A549 (cell line): Measurements from ENCODE around the gene CLK2. TPM values are rescaled to one million over a fixed set of nuclear protein-coding genes. Genes with fewer than 3 reads are reported as not detected.

Experiments used
- ATAC-seq, 2 experiments: fragments of 200-7000 bp in 1 of 2; fragments of >200 bp in 1 of 2; cut with Nextera tagmentation in 1 of 2; cut with Tn5 transposase in 1 of 2; 3 replicates each; pipeline versions ENCODE4 v1.8.0 to v1.9.1; 2018 to 2020; ENCODE audit warnings: mild to moderate bottlenecking in 1 of 2, moderate library complexity in 1 of 2
- CTCF ChIA-PET: fragments of 300-600 bp; sonication (Branson Sonifier 250); formaldehyde crosslinking; extraction: SDS; loops from one replicate; lab custom pipeline; 2021; ENCODE audit warnings: antibody characterized with exemption, inconsistent platforms; lab: Yijun Ruan, JAX
- POLR2A ChIA-PET: fragments of 350-600 bp; formaldehyde crosslinking; extraction: SDS; loops from one replicate; lab custom pipeline; 2021; ENCODE audit warnings: antibody characterized with exemption, inconsistent platforms; lab: Yijun Ruan, JAX
- DNase-seq, 2 experiments: peaks; one replicate each; pipeline versions ENCODE4 v3.0.0 to v3.0.0-alpha.2; 2011 to 2016; ENCODE audit warnings: low read depth in 1 of 2, low spot score in 1 of 2
- FAIRE-seq: peaks from 2 replicates; lab custom pipeline; 2011; peaks lifted over from hg19 to GRCh38; lab: Jason Lieb, UNC
- H3K27ac ChIP-seq, 2 experiments: fragments of >200 bp; sonication (Bioruptor Twin); formaldehyde crosslinking; 3 replicates each; pipeline ENCODE4 v1.5.1; 2016 to 2017
- H3K4me1 ChIP-seq: fragments of >200 bp; sonication (Bioruptor Twin); formaldehyde crosslinking; 3 replicates; pipeline ENCODE4 v1.6.1; 2016
- H3K4me2 ChIP-seq: fragments of >200 bp; sonication (Bioruptor Twin); formaldehyde crosslinking; 3 replicates; pipeline ENCODE4 v1.6.1; 2016
- H3K4me3 ChIP-seq: fragments of >200 bp; sonication (Bioruptor Twin); formaldehyde crosslinking; 3 replicates; pipeline ENCODE4 v1.5.1; 2016
- H3K9me3 ChIP-seq: fragments of >200 bp; sonication (Bioruptor Twin); formaldehyde crosslinking; 3 replicates; pipeline ENCODE4 v1.6.1; 2016
- CBX2 ChIP-seq: fragments of 200-600 bp; sonication (generic); IDR thresholded peaks from 2 replicates; pipeline ENCODE4 v1.6.1; 2016; ENCODE audit warnings: low read depth, mild to moderate bottlenecking, borderline replicate concordance
- CHD2 ChIP-seq: fragments of 150-350 bp; IDR thresholded peaks from 2 replicates; pipeline ENCODE4 v1.6.1; 2014; ENCODE audit warnings: low read length; ENCODE audit not compliant: partially characterized antibody
- EHMT2 ChIP-seq: fragments of 200-600 bp; sonication (generic); IDR thresholded peaks from 2 replicates; pipeline ENCODE4 v1.6.1; 2016; ENCODE audit warnings: antibody characterized with exemption, low read depth, mild to moderate bottlenecking, moderate library complexity
- ELK1 ChIP-seq: fragments of 150-350 bp; IDR thresholded peaks from 2 replicates; pipeline ENCODE4 v1.6.1; 2014; ENCODE audit warnings: low read depth, mild to moderate bottlenecking, low read length
- FOSB ChIP-seq: fragments of 250-450 bp; sonication (Bioruptor Pico); IDR thresholded peaks from 2 replicates; pipeline ENCODE4 v1.5.0; 2020; ENCODE audit warnings: mild to moderate bottlenecking, moderate library complexity
- HDAC2 ChIP-seq: fragments of 200-600 bp; sonication (generic); IDR thresholded peaks from 2 replicates; pipeline ENCODE4 v1.6.1; 2016
- HOXA7 ChIP-seq: fragments of 250-450 bp; sonication (Bioruptor Pico); IDR thresholded peaks from 2 replicates; pipeline ENCODE4 v1.5.0; 2020; ENCODE audit warnings: mild to moderate bottlenecking, moderate library complexity
- HOXB13 ChIP-seq: fragments of 250-450 bp; sonication (Bioruptor Pico); IDR thresholded peaks from 2 replicates; pipeline ENCODE4 v1.5.0; 2020; ENCODE audit warnings: low read depth, mild to moderate bottlenecking, moderate library complexity
- JUNB ChIP-seq: fragments of >200 bp; sonication (Bioruptor Twin); formaldehyde crosslinking; IDR thresholded peaks from 2 replicates; pipeline ENCODE4 v1.6.1; 2016
- KDM1A ChIP-seq: fragments of 200-600 bp; sonication (generic); IDR thresholded peaks from 2 replicates; pipeline ENCODE4 v1.6.1; 2016; ENCODE audit warnings: low read depth, mild to moderate bottlenecking
- KDM5A ChIP-seq: fragments of 200-600 bp; sonication (generic); IDR thresholded peaks from 2 replicates; pipeline ENCODE4 v1.6.1; 2016; ENCODE audit warnings: antibody characterized with exemption, mild to moderate bottlenecking
- MAX ChIP-seq: IDR thresholded peaks from 2 replicates; pipeline ENCODE4 v1.6.1; 2012
- MAZ ChIP-seq: fragments of 150-350 bp; IDR thresholded peaks from 2 replicates; pipeline ENCODE4 v1.6.1; 2014; ENCODE audit warnings: antibody characterized with exemption, low read depth, low read length, borderline replicate concordance
- NFE2L2 ChIP-seq: fragments of 150-350 bp; conservative IDR thresholded peaks from 2 replicates; pipeline ENCODE4 v1.6.1; 2014; ENCODE audit warnings: low read length
- NPAS2 ChIP-seq: fragments of 250-450 bp; sonication (Bioruptor Pico); IDR thresholded peaks from 2 replicates; pipeline ENCODE4 v1.8.0; 2022; ENCODE audit warnings: mild to moderate bottlenecking, moderate library complexity, borderline replicate concordance
- PHF8 ChIP-seq: fragments of 200-600 bp; sonication (generic); IDR thresholded peaks from 2 replicates; pipeline ENCODE4 v1.6.1; 2016; ENCODE audit warnings: low read depth, mild to moderate bottlenecking, antibody characterized with exemption, moderate library complexity, borderline replicate concordance
- POLR2AphosphoS2 ChIP-seq: conservative IDR thresholded peaks from 2 replicates; pipeline ENCODE4 v1.6.1; 2012; ENCODE audit warnings: low read length, improper control_type of control experiment, inconsistent platforms
- RAD21 ChIP-seq, 2 experiments: fragments of >200 bp in 1 of 2; sonication (Bioruptor Twin) in 1 of 2; formaldehyde crosslinking in 1 of 2; IDR thresholded peaks in 1 of 2; conservative IDR thresholded peaks in 1 of 2; 2 replicates in 1 of 2; 3 replicates in 1 of 2; pipeline ENCODE4 v1.6.1; 2012 to 2018; ENCODE audit warnings: inconsistent platforms in 1 of 2
- RCOR1 ChIP-seq: fragments of 150-350 bp; IDR thresholded peaks from 2 replicates; pipeline ENCODE4 v1.6.1; 2014; ENCODE audit warnings: antibody characterized with exemption, low read length, low read depth
- RFX5 ChIP-seq: fragments of 450-650 bp; IDR thresholded peaks from 2 replicates; pipeline ENCODE4 v1.7.1; 2014; ENCODE audit warnings: antibody characterized with exemption, mild to moderate bottlenecking, moderate library complexity
- RNF2 ChIP-seq: fragments of 200-600 bp; sonication (generic); IDR thresholded peaks from 2 replicates; pipeline ENCODE4 v1.6.1; 2016; ENCODE audit warnings: low read depth, mild to moderate bottlenecking, antibody characterized with exemption, moderate library complexity, borderline replicate concordance
- SMC3 ChIP-seq: fragments of >200 bp; sonication (Bioruptor Twin); formaldehyde crosslinking; IDR thresholded peaks from 3 replicates; pipeline ENCODE4 v1.6.1; 2018; ENCODE audit warnings: inconsistent platforms
- TP53 ChIP-seq: fragments of 250-450 bp; sonication (Bioruptor Pico); IDR thresholded peaks from 2 replicates; pipeline ENCODE4 v1.5.0; 2021; ENCODE audit warnings: mild to moderate bottlenecking, moderate library complexity
- USF2 ChIP-seq: fragments of 450-650 bp; IDR thresholded peaks from 2 replicates; pipeline ENCODE4 v1.6.1; 2014; ENCODE audit warnings: antibody characterized with exemption
- ZNF302 ChIP-seq: fragments of 250-450 bp; sonication (Bioruptor Pico); IDR thresholded peaks from 2 replicates; pipeline ENCODE4 v1.9.0; 2021; ENCODE audit warnings: inconsistent platforms, mild to moderate bottlenecking, moderate library complexity
- ZSCAN20 ChIP-seq: fragments of 250-450 bp; sonication (Bioruptor Pico); IDR thresholded peaks from 2 replicates; pipeline ENCODE4 v1.8.0; 2022; ENCODE audit warnings: mild to moderate bottlenecking, moderate library complexity
- WGBS: methylation state at CpG from one replicate; pipeline ENCODE4 v1.1.6; 2017; ENCODE audit errors: missing lambda C conversion rate; 5-methylcytosine and 5-hydroxymethylcytosine counted together
- polyA plus RNA-seq, 4 experiments: library from polyadenylated mRNA; depleted of rRNA in 3 of 4; stranded (reverse); fragments of >200 nt; fragmentation: RNase III in 1 of 4; extraction: RNeasy Plus Mini Kit Qiagen cat#74134 plus additional on column Dnase treatment in 1 of 4; gene quantifications; 2 replicates in 3 of 4; 3 replicates in 1 of 4; pipeline ENCODE4 v1.2.3, GENCODE V29; 2011 to 2017
- TF ChIP-seq, protein P1 (sequence below): fragments of >200 bp; sonication (Bioruptor Twin); formaldehyde crosslinking; IDR thresholded peaks from 3 replicates; pipeline ENCODE4 v1.6.1; 2016
- TF ChIP-seq, protein P2 (sequence below): fragments of 250-450 bp; sonication (Bioruptor Pico); IDR thresholded peaks from 2 replicates; pipeline ENCODE4 v1.5.0; 2020; ENCODE audit warnings: low read depth, mild to moderate bottlenecking, moderate library complexity

The CLK2 gene
- polyA plus RNA-seq, 2 of the 4 experiments (the other 2 are of a cell fraction) = 37.9 to 45.7 TPM

- no peak; a peak in 2 of 6 replicates for ATAC-seq
- H3K27ac ChIP-seq = no peak overlapping the region
- no peaks in the 10 kb centered on the region for H3K9me3 ChIP-seq
- TF ChIP-seq, protein P1, sequence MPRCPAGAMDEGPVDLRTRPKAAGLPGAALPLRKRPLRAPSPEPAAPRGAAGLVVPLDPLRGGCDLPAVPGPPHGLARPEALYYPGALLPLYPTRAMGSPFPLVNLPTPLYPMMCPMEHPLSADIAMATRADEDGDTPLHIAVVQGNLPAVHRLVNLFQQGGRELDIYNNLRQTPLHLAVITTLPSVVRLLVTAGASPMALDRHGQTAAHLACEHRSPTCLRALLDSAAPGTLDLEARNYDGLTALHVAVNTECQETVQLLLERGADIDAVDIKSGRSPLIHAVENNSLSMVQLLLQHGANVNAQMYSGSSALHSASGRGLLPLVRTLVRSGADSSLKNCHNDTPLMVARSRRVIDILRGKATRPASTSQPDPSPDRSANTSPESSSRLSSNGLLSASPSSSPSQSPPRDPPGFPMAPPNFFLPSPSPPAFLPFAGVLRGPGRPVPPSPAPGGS = no peak
- TF ChIP-seq, protein P2, sequence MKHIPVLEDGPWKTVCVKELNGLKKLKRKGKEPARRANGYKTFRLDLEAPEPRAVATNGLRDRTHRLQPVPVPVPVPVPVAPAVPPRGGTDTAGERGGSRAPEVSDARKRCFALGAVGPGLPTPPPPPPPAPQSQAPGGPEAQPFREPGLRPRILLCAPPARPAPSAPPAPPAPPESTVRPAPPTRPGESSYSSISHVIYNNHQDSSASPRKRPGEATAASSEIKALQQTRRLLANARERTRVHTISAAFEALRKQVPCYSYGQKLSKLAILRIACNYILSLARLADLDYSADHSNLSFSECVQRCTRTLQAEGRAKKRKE (CRISPR knock-in tag) = no peak
- TF ChIP-seq NFE2L2 = no peak
- no peak for TF ChIP-seq CBX2
- TF ChIP-seq EHMT2 = no peak
- TF ChIP-seq, all 56 proteins: peak for 0
- ChIA-PET POLR2A (interaction anchor here (1.0 to 2.0 kb wide), 2 partner anchors 30 to 45 kb away, joined by 3 to 5 read pairs; partner anchors contain the start of gene FDPS), CTCF (interaction anchor here (0.6 to 4.7 kb wide), 18 partner anchors 12 to 406 kb away, joined by 3 to 44 read pairs (median 6); partner anchors contain the start of genes ENTREP3, PKLR and RUSC1)
- FAIRE-seq = no peak
- Histone ChIP-seq H3K4me2 (peak overlapping the region; percentile 95), H3K4me1 (peaks cover 12% of the 10 kb centered on the region; the same call in 2 of the 3 replicates), H3K4me3 (no peak overlapping the region; the same call in 2 of the 3 replicates)
- no peak for DNase-seq
- 79% methylated on average over 10 of the region's 10 CpGs for WGBS
Observed at GRCh38 chr1:155278689-155279160, 5.4 kb upstream of the CLK2 start.

DNA sequence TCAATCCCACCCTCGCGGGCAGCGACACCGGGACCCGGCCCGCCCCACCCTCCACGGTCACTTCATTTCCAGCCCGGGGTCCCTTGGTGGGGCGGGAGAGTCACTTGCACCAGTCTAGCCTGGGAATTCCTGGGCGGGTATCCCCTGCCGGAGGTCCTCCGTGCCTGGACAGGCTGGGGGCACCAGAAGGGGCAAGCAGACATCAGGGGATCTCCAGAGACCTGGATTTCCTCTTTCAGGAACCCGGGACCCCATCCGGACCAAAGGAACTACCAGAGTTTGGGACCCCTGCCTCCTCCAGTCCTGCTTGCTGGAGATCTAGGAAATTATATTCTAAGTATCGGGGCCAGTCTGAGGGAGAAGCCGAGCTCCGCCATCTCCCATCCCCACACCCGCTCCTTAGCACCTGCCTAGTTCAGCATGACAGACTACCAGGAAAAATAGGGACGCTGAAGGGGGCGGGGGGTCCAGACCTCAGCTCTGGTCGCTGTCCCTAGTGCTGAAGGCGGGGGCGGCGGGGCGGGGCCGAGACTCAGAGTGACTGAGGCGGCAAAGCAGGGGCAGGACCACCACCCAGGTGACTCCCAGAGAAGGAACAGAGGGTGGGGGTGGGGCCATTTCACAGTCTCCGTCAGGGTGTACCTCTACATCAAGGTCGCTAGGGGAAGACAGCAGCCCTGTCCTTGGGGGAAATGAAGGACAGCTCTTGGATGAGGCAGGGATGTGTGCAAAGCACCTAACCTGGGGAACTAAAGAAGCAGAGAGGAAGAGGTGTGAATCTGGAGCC lies 4.8 kb upstream of the CLK2 start:
- FAIRE-seq (no peak), ATAC-seq (peak; percentile 78 to 84), DNase-seq (peak; percentile 69 to 86)
- H3K9me3 ChIP-seq = no peaks in the 10 kb centered on the region
- H3K4me3 ChIP-seq = peak overlapping the region; percentile 93
- ChIA-PET CTCF (interaction anchor here (0.6 to 4.7 kb wide), 18 partner anchors 12 to 407 kb away, joined by 3 to 44 read pairs (median 6); partner anchors contain the start of genes ENTREP3, PKLR and RUSC1), POLR2A (interaction anchor here (1.0 to 2.0 kb wide), 2 partner anchors 30 to 45 kb away, joined by 3 to 5 read pairs; partner anchors contain the start of gene FDPS)
- peak overlapping the region; percentile 95 for H3K4me2 ChIP-seq
- 3% methylated on average over 20 of the region's 29 CpGs for WGBS
- peak overlapping the region; percentile 76 to 87 for H3K27ac ChIP-seq
- peaks cover 13% of the 10 kb centered on the region; the same call in 2 of the 3 replicates for H3K4me1 ChIP-seq
- TF ChIP-seq RCOR1 (no peak), CBX2 (no peak), RNF2 (no peak), HDAC2 (no peak), RAD21 (conservative IDR thresholded peaks at IDR 0.05 in 1 of 2, IDR thresholded peaks at IDR 0.05 in 1 of 2) (peak; percentile 41 to 47; a peak in 3 of 5 replicates), MAZ (no peak), HOXB13 (no peak), KDM5A (no peak), TP53 (CRISPR knock-in tag) (no peak), PHF8 (0 out of 2 replicates have a peak, but pooled peaks have one; percentile 0), HOXA7 (CRISPR knock-in tag) (no peak), ZSCAN20 (CRISPR knock-in tag) (no peak), RFX5 (no peak), ELK1 (no peak), KDM1A (no peak), JUNB (no peak), POLR2AphosphoS2 (no peak), USF2 (no peak), MAX (no peak), FOSB (CRISPR knock-in tag) (no peak), SMC3 (no peak), CHD2 (no peak), ZNF302 (no peak), NPAS2 (no peak)
- TF ChIP-seq, protein P2 (CRISPR knock-in tag) = no peak
- TF ChIP-seq, protein P1 = no peak
